Measurements from ENCODE around the gene FOXI1. TPM values are rescaled to one million over a fixed set of nuclear protein-coding genes. Genes with fewer than 3 reads are reported as not detected.

FOXI1 gene
- total RNA-seq, 2 donors from 2014 or later, result not detected

DNA sequence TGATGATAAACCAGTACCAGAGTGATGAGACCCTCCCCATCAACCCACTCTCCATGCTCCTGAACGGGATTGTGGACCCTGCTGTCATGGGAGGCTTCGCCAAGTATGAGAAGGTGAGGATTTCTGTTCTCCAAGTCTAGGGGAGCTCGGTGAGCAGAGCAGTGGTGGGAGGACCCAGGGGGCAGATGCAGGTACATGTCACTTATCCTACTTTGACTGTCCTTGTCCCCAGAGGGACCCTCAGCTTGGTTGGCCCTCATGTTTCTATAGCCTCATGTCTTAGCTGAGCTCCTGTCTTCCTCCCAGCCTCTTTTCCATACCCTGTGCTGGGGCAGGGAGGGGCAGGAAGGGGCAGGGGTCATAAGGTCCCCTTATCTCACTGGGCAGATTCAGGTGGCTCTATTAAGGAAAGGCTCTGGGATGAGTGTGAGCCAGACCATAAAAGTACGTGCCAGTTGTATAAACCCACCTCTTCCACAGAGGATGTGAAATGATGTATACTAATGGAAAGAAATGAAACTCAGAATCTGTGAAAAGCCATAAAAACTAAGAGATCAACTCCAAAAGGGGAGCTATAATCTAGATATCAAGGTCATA is 38.0 kb upstream of the FOXI1 start:
- DNase-seq (ENCODE audit: low spot score), result no peak
- no peak for TF ChIP-seq CTCF (IDR thresholded peaks at IDR 0.05)
- no peaks in the 10 kb centered on the region for H3K36me3 ChIP-seq

DNA sequence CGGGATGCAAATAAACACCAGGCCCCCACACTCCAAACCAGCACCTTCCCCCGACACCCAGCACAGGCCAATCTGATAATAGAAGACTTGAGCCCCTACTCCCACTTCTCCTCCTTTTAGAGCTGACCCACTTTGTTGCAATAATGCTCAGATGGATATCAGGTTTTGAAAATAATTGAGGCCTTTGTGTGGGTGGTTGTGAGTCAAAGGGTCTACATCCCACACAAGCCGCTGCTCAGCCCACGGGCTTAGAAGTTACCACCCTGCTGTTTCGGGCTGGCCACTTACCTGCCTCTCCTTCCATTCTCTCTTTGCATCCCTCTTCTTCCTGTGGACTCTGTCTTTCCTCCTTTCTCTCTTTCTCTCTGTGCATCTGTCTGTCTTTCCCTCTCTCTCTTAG is 36.2 kb upstream of the FOXI1 start:
- no peaks in the 10 kb centered on the region for H3K9me3 ChIP-seq
- H3K27me3 ChIP-seq, result no peaks in the 10 kb centered on the region
- no peaks in the 10 kb centered on the region for H3K4me1 ChIP-seq
- DNase-seq (ENCODE audit: low spot score), result no peak
- TF ChIP-seq CTCF (IDR thresholded peaks at IDR 0.05), result no peak
- no peaks in the 10 kb centered on the region for H3K36me3 ChIP-seq
- H3K4me3 ChIP-seq, result no peak overlapping the region
- no peak overlapping the region for H3K27ac ChIP-seq

More for the DNA sequence above, 38.0 kb upstream of the FOXI1 start:
- H3K4me3 ChIP-seq, result no peak overlapping the region
- H3K4me1 ChIP-seq, result no peaks in the 10 kb centered on the region
- H3K27ac ChIP-seq, result no peak overlapping the region
- no peaks in the 10 kb centered on the region for H3K27me3 ChIP-seq
- H3K9me3 ChIP-seq, result no peaks in the 10 kb centered on the region

GRCh38 chr5:170070556-170071412 is 34.9 kb upstream of the FOXI1 start:
- Histone ChIP-seq H3K4me3 (no peak overlapping the region), H3K4me1 (no peaks in the 10 kb centered on the region), H3K27me3 (no peaks in the 10 kb centered on the region), H3K9me3 (no peaks in the 10 kb centered on the region), H3K36me3 (no peaks in the 10 kb centered on the region), H3K27ac (no peak overlapping the region)
- DNase-seq (ENCODE audit: low spot score), result no peak
- TF ChIP-seq CTCF (IDR thresholded peaks at IDR 0.05), result peak; percentile 50 to 76

- TF ChIP-seq CTCF (IDR thresholded peaks at IDR 0.05), result no peak
- Histone ChIP-seq H3K9me3 (no peaks in the 10 kb centered on the region), H3K36me3 (no peaks in the 10 kb centered on the region), H3K27ac (no peak overlapping the region), H3K4me1 (no peaks in the 10 kb centered on the region), H3K4me3 (no peak overlapping the region), H3K27me3 (no peaks in the 10 kb centered on the region)
- no peak for DNase-seq (ENCODE audit: low spot score)
Observed at GRCh38 chr5:170071748-170072147, 33.9 kb upstream of the FOXI1 start.

GRCh38 chr5:170075696-170076095 is 30.0 kb upstream of the FOXI1 start:
- DNase-seq (ENCODE audit: low spot score), result no peak
- no peak for TF ChIP-seq CTCF (IDR thresholded peaks at IDR 0.05)
- H3K36me3 ChIP-seq, result no peaks in the 10 kb centered on the region
- H3K9me3 ChIP-seq, result no peaks in the 10 kb centered on the region
- no peaks in the 10 kb centered on the region for H3K4me1 ChIP-seq
- H3K27ac ChIP-seq, result no peak overlapping the region
- no peaks in the 10 kb centered on the region for H3K27me3 ChIP-seq
- H3K4me3 ChIP-seq, result no peak overlapping the region
